HEK293 (cell line): ENCODE results near the gene PCDHGB2.
"Not testable (repeated sequence)": the region's sequence is repeated elsewhere in the genome, so short reads cannot be mapped to it uniquely, and the experiment has no call there.

Experiments used
- CTCF ChIA-PET: fragments of 350-600 bp; formaldehyde crosslinking; extraction: SDS; loops from one replicate; lab custom pipeline; 2021; ENCODE audit warnings: antibody characterized with exemption; lab: Yijun Ruan, JAX
- POLR2A ChIA-PET: fragments of 300-600 bp; formaldehyde crosslinking; extraction: SDS; loops from one replicate; lab custom pipeline; 2020; ENCODE audit warnings: antibody characterized with exemption, inconsistent platforms; lab: Yijun Ruan, JAX
- H3K27ac ChIP-seq: fragments of 200-500 bp; sonication (Bioruptor generic); 2 replicates; pipeline ENCODE4 v1.5.1; 2014; ENCODE audit warnings: low read depth, low read length, control low read depth, inconsistent platforms; ENCODE audit errors: extremely low read depth
- H3K36me3 ChIP-seq, 2 experiments: fragments of 200-500 bp in 1 of 2; sonication (Bioruptor generic) in 1 of 2; 1 replicate in 1 of 2; 2 replicates in 1 of 2; pipeline ENCODE4 v1.5.1; 2014 to 2017; ENCODE audit warnings: inconsistent platforms in 2 of 2, low read length in 2 of 2; ENCODE audit not compliant: control insufficient read depth in 2 of 2, insufficient read depth in 1 of 2
- H3K4me1 ChIP-seq: fragments of 200-500 bp; sonication (Bioruptor generic); 2 replicates; pipeline ENCODE4 v1.5.1; 2014; ENCODE audit warnings: mild to moderate bottlenecking, low read length, inconsistent platforms; ENCODE audit not compliant: control insufficient read depth, insufficient read depth
- H3K4me3 ChIP-seq: 2 replicates; pipeline ENCODE4 v1.5.1; 2011; ENCODE audit warnings: low read depth, mild to moderate bottlenecking, control low read depth, low read length, moderate library complexity
- H3K9me3 ChIP-seq: fragments of 200-500 bp; sonication (Bioruptor generic); 2 replicates; pipeline ENCODE4 v1.5.1; 2014; ENCODE audit warnings: low read depth, low read length, inconsistent platforms; ENCODE audit not compliant: control insufficient read depth, insufficient read depth
- BCL11B ChIP-seq: fragments of 450-650 bp; formaldehyde crosslinking; IDR thresholded peaks from 2 replicates; pipeline ENCODE4 v1.5.1; 2016; ENCODE audit warnings: low read depth, missing biosample characterization, missing genetic modification characterization
- CTCF ChIP-seq: fragments of 450-650 bp; formaldehyde crosslinking; IDR thresholded peaks from 2 replicates; pipeline ENCODE4 v1.5.1; 2016; ENCODE audit warnings: missing biosample characterization, missing genetic modification characterization
- GLI4 ChIP-seq: fragments of 450-650 bp; formaldehyde crosslinking; IDR thresholded peaks from 2 replicates; pipeline ENCODE4 v1.5.1; 2016; ENCODE audit warnings: missing biosample characterization, missing genetic modification characterization
- HIC1 ChIP-seq: fragments of 450-650 bp; formaldehyde crosslinking; IDR thresholded peaks from 2 replicates; pipeline ENCODE4 v1.5.1; 2016; ENCODE audit warnings: missing biosample characterization, missing genetic modification characterization
- KLF1 ChIP-seq: fragments of 450-650 bp; formaldehyde crosslinking; IDR thresholded peaks from 2 replicates; pipeline ENCODE4 v1.5.1; 2016; ENCODE audit warnings: missing biosample characterization, missing genetic modification characterization
- PBX3 ChIP-seq: sonication (generic); formaldehyde crosslinking; IDR thresholded peaks from 2 replicates; pipeline ENCODE4 v1.8.1; 2022; ENCODE audit warnings: mild to moderate bottlenecking, moderate library complexity, missing genetic modification reagents
- PRDM1 ChIP-seq: fragments of 450-650 bp; formaldehyde crosslinking; IDR thresholded peaks from 2 replicates; pipeline ENCODE4; 2016; ENCODE audit warnings: missing biosample characterization, missing genetic modification characterization
- ZBTB21 ChIP-seq: fragments of 450-650 bp; formaldehyde crosslinking; IDR thresholded peaks from 2 replicates; pipeline ENCODE4 v1.5.1; 2017; ENCODE audit warnings: missing biosample characterization, missing genetic modification characterization
- ZBTB48 ChIP-seq: fragments of 450-650 bp; formaldehyde crosslinking; IDR thresholded peaks from 2 replicates; pipeline ENCODE4 v1.5.1; 2016; ENCODE audit warnings: missing biosample characterization, missing genetic modification characterization
- ZNF114 ChIP-seq: fragments of 450-650 bp; formaldehyde crosslinking; IDR thresholded peaks from 2 replicates; pipeline ENCODE4 v1.5.0; 2017; ENCODE audit warnings: missing biosample characterization, missing genetic modification characterization
- ZNF121 ChIP-seq: fragments of 450-650 bp; formaldehyde crosslinking; IDR thresholded peaks from 2 replicates; pipeline ENCODE4 v1.5.1; 2016; ENCODE audit warnings: missing biosample characterization, missing genetic modification characterization
- ZNF132 ChIP-seq: fragments of 450-650 bp; formaldehyde crosslinking; IDR thresholded peaks from 2 replicates; pipeline ENCODE4 v1.5.1; 2017; ENCODE audit warnings: missing biosample characterization, missing genetic modification characterization, borderline replicate concordance
- ZNF155 ChIP-seq: fragments of 450-650 bp; formaldehyde crosslinking; IDR thresholded peaks from 2 replicates; pipeline ENCODE4 v1.5.1; 2016; ENCODE audit warnings: missing biosample characterization, missing genetic modification characterization
- ZNF174 ChIP-seq: fragments of 450-650 bp; formaldehyde crosslinking; IDR thresholded peaks from 2 replicates; pipeline ENCODE4 v1.5.0; 2017; ENCODE audit warnings: missing biosample characterization, mild to moderate bottlenecking, missing genetic modification characterization
- ZNF214 ChIP-seq: fragments of 450-650 bp; formaldehyde crosslinking; IDR thresholded peaks from 2 replicates; pipeline ENCODE4 v1.5.1; 2017; ENCODE audit warnings: missing biosample characterization, mild to moderate bottlenecking, missing genetic modification characterization, borderline replicate concordance
- ZNF416 ChIP-seq: fragments of 450-650 bp; formaldehyde crosslinking; IDR thresholded peaks from 2 replicates; pipeline ENCODE4 v1.5.1; 2016; ENCODE audit warnings: missing biosample characterization, missing genetic modification characterization
- ZNF513 ChIP-seq: fragments of 450-650 bp; IDR thresholded peaks from 2 replicates; pipeline ENCODE4 v1.5.1; 2018; ENCODE audit warnings: missing biosample characterization, missing genetic modification characterization
- ZNF530 ChIP-seq: fragments of 450-650 bp; formaldehyde crosslinking; IDR thresholded peaks from 2 replicates; pipeline ENCODE4 v1.5.1; 2016; ENCODE audit warnings: low read depth, missing biosample characterization, missing genetic modification characterization
- ZNF580 ChIP-seq: fragments of 450-650 bp; formaldehyde crosslinking; IDR thresholded peaks from 2 replicates; pipeline ENCODE4 v1.5.1; 2016; ENCODE audit warnings: missing biosample characterization, missing genetic modification characterization
- ZNF621 ChIP-seq: fragments of 450-650 bp; formaldehyde crosslinking; IDR thresholded peaks from 2 replicates; pipeline ENCODE4 v1.5.1; 2017; ENCODE audit warnings: missing biosample characterization, missing genetic modification characterization
- ZNF629 ChIP-seq: fragments of 450-650 bp; formaldehyde crosslinking; IDR thresholded peaks from 2 replicates; pipeline ENCODE4 v1.5.1; 2017; ENCODE audit warnings: missing biosample characterization, missing genetic modification characterization
- ZNF707 ChIP-seq: fragments of 450-650 bp; formaldehyde crosslinking; IDR thresholded peaks from 2 replicates; pipeline ENCODE4 v1.5.1; 2016; ENCODE audit warnings: missing biosample characterization, missing genetic modification characterization
- ZNF768 ChIP-seq: fragments of 450-650 bp; formaldehyde crosslinking; IDR thresholded peaks from 2 replicates; pipeline ENCODE4 v1.5.1; 2018; ENCODE audit warnings: missing biosample characterization, mild to moderate bottlenecking, missing genetic modification characterization
- ZNF843 ChIP-seq: fragments of 450-650 bp; formaldehyde crosslinking; IDR thresholded peaks from 2 replicates; pipeline ENCODE4 v1.5.1; 2016; ENCODE audit warnings: missing biosample characterization, missing genetic modification characterization

Gene PCDHGB2

GRCh38 chr5:141343953-141344463 is 15.8 kb upstream of the PCDHGB2 start:
- no peak overlapping the region for H3K27ac ChIP-seq
- POLR2A ChIA-PET: interaction anchor here (1.0 kb wide), 1 partner anchor 24 kb away, joined by 6 read pairs; the partner anchor contains the start of gene TAF7
- no peaks in the 10 kb centered on the region for H3K36me3 ChIP-seq
- no peak overlapping the region for H3K4me3 ChIP-seq
- no peak for TF ChIP-seq ZNF530 (tag by site-specific recombination)
- TF ChIP-seq ZNF114 (tag by site-specific recombination): no peak
- no peak for TF ChIP-seq PRDM1
- no peak for TF ChIP-seq ZNF621 (tag by site-specific recombination)
- TF ChIP-seq ZNF707: no peak
- TF ChIP-seq ZNF513 (tag by site-specific recombination): no peak
- TF ChIP-seq GLI4 (tag by site-specific recombination): no peak
- no peak for TF ChIP-seq ZNF768
- no peak for TF ChIP-seq PBX3 (CRISPR knock-in tag)
- no peak for TF ChIP-seq CTCF (tag by site-specific recombination)
- no peak for TF ChIP-seq ZNF580 (tag by site-specific recombination)
- TF ChIP-seq ZNF629 (tag by site-specific recombination): no peak
- no peak for TF ChIP-seq KLF1 (tag by site-specific recombination)
- no peak for TF ChIP-seq ZBTB48 (tag by site-specific recombination)
- no peak for TF ChIP-seq ZNF132 (tag by site-specific recombination)
- TF ChIP-seq ZNF843 (tag by site-specific recombination): no peak
- TF ChIP-seq, all 188 proteins: peak for 0
- Histone ChIP-seq H3K9me3 (no peaks in the 10 kb centered on the region), H3K4me1 (no peaks in the 10 kb centered on the region)
- CTCF ChIA-PET: interaction anchor here (0.7 to 3.3 kb wide), 10 partner anchors 10 to 223 kb away, joined by 3 to 21 read pairs (median 6); partner anchors contain the start of genes PCDHGA1, PCDHGA11, PCDHGA4 and TAF7

GRCh38 chr5:141345327-141345726 is 14.5 kb upstream of the PCDHGB2 start:
- H3K36me3 ChIP-seq: no peaks in the 10 kb centered on the region
- POLR2A ChIA-PET: no interaction called here
- TF ChIP-seq ZNF121 (no peak), HIC1 (tag by site-specific recombination) (no peak), ZNF174 (tag by site-specific recombination) (no peak), ZNF155 (no peak), ZNF214 (tag by site-specific recombination) (no peak), ZBTB21 (tag by site-specific recombination) (no peak), ZNF416 (tag by site-specific recombination) (no peak), BCL11B (tag by site-specific recombination) (no peak)
- H3K4me3 ChIP-seq: no peak overlapping the region
- H3K9me3 ChIP-seq: no peaks in the 10 kb centered on the region
- CTCF ChIA-PET: interaction anchor here (0.6 to 3.3 kb wide), 3 partner anchors 11 to 222 kb away, joined by 5 to 21 read pairs (median 6); no protein-coding TSS in a partner anchor
- peaks cover 2% of the 10 kb centered on the region; the same call in 1 of the 2 replicates for H3K4me1 ChIP-seq
- no peak overlapping the region for H3K27ac ChIP-seq

- CTCF ChIA-PET: interaction anchor here (0.6 to 1.9 kb wide), 4 partner anchors 27 to 218 kb away, joined by 3 to 12 read pairs (median 6); no protein-coding TSS in a partner anchor
- H3K9me3 ChIP-seq, H3K4me3 ChIP-seq, POLR2A ChIA-PET, H3K27ac ChIP-seq, H3K36me3 ChIP-seq, H3K4me1 ChIP-seq: not testable (repeated sequence)
Measured at GRCh38 chr5:141346017-141346416, 13.8 kb upstream of the PCDHGB2 start.
